NCI-H128 (cell line): Measurements from ENCODE around the gene SH3RF2.
"Not testable (repeated sequence)": the region's sequence is repeated elsewhere in the genome, so short reads cannot be mapped to it uniquely, and the experiment has no call there.

Source experiments
- DNase-seq: peaks from one replicate; lab custom pipeline; 2025; ENCODE audit not compliant: unreplicated experiment; lab: John Stamatoyannopoulos, UW

The SH3RF2 gene

GRCh38 chr5:145978171-145978570, 41.8 kb downstream of the SH3RF2 start:
- no peak for DNase-seq

GRCh38 chr5:145978708-145979107, 42.3 kb downstream of the SH3RF2 start:
- no peak for DNase-seq

DNA sequence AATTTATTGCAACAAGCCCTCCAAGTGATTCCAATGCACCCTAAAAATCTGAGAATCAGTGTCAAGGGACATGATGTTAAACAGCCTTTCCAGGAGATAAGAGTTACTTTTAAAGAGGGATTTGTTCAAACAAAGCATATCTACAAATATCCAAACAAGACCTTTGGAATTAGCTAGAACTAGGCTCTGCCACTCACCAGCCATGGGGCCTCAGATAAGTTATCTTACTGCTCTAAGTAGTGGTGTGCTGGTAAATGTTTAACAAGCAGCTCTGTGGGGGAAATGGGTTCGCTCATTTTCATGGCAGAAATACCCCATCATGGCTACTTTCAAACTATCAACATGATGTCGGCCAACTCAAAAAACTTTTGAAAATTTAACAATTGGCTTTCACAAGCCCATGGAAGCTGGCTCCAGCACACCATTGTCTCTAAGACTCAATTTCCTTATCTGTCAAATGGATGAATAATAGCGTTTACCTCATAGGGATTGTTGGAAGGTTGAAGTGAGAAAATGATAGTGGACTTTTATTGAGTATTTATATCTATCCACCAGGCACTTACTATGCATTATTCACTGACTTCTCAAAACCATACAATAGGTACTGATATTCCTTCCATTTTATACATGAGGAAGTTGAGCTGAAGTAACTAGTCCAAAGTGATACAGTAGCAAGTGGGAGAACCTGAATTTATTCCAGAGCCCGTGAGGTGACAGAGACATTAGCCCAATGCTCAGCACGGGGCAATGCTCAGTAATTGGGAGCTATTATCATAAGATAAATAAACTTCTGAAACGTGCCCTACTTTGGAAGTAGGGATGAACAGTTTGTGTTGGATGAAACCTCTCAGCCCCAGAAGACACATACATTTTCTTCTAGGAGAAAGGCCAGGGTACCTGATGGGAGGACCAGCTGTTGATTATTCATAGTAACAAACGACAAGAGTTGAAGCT, 43.2 kb downstream of the SH3RF2 start:
- DNase-seq: no peak

DNA sequence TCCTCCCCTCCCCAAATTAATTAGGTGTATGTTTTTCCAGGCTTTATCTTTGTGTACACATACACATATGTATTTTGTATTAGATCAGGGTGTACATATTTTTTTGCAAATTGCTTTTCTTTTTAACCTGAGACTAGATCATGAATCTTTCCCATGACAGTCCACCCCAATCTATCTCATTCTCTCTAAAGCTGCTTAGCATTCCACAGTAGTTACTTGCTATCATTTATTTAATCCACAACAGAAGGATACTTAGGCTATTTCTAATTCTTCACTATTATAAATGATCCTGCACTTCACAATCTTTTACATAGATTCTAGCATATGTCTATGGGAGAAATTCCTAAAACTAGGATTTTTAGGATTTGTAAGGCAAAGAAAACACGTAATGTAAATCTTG, 43.9 kb downstream of the SH3RF2 start:
- no peak for DNase-seq

DNA sequence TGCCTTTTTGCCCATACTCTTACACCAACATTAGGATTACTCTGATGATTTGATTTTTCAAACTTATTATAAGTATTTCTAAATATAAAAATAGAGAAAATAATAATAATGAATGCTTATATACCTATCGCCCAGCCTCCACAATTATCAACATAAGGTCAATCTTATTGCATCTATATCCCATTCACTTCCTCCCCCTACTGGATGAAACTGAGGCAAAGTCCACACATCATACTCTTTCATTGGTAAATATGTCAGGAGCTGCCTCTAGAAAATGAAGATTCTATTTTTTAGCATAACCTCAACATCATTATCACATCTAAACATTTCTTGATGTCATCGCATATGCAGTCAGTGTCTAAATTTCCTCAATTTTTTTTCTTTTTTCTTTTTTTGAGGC, 44.3 kb downstream of the SH3RF2 start:
- no peak for DNase-seq

- no peak for DNase-seq
These were observed 45.5 kb downstream of the SH3RF2 start for GRCh38 chr5:145981589-145982571.

DNA sequence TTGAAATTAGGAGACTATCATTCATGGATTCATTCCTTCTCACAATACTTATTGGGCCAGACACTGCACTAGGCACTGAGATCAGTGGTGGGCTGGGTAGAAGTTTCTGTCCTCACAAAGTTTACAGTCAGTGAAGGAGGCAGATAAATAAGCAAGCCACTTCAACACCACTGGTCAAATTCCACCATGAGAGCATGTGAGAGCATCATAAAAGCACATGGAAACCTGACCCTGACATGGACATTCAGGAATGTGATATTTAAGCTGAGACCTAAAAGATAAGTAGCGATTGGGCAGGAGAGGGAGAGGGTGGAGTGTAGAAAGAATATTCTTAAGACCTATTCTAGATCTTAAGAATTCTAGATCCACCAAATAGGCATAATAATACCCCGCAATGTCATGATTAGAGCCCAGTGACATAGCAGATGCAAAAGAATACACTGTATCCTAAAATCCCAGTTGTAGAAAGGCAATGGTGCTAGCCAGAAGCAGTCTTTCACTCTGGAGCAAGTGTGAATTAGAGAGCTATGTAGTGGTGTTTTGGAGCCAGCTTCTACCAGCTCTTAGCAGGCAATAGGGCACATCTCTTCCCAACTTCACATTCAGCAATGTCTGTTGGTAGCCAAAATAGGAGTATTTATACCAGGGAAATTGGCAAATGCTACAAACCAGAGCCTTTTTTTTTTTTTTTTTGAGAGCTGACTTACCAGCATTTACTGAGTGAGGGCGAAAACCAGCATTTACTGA, 46.4 kb downstream of the SH3RF2 start:
- DNase-seq: no peak

DNA sequence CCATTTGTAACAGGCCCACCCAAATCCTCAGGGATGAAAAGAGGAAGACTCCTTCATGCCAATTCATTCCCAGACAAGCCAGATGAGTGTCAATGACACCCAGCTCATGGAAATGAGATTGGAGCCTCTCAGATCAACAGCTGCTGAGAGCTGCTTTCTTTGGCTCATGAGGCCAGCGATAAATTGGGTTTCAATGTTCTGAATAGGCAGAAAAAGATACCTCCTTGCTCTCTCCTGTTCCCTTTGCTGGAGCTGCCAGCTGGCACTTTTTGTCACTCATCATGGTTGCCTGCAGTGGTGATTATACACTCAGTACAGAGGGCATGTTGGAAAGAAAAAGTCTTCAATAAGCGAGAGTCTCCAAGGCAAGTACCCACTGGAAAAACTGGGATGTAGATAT, 47.1 kb downstream of the SH3RF2 start:
- DNase-seq: no peak

- DNase-seq: no peak
These were observed 47.7 kb downstream of the SH3RF2 start for GRCh38 chr5:145984072-145984471.

GRCh38 chr5:145987856-145988255, 51.5 kb downstream of the SH3RF2 start:
- no peak for DNase-seq

DNA sequence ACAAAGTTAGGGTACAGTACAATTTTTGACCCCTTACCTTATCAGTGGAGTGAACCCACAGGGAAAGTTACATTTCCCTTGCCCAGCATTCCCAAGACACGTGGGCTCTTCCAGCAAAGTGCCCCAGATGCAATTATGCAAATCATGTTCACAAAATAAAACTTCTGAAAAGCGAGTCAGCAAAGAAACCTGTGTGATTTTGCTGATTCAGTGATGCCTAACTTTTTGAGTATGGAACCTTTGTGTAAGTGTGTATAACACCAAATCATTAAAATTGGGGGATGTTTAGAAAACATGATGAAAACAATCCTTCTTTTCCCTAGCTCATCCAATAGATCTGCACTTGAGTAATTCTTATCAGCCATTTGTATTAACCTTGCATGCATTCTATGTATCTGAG, 52.6 kb downstream of the SH3RF2 start:
- no peak for DNase-seq

GRCh38 chr5:145989428-145989827, 53.0 kb downstream of the SH3RF2 start:
- no peak for DNase-seq

GRCh38 chr5:145990170-145990569, 53.8 kb downstream of the SH3RF2 start:
- DNase-seq: no peak

- no peak for DNase-seq
These were observed 54.7 kb downstream of the SH3RF2 start for GRCh38 chr5:145991044-145991575.

DNA sequence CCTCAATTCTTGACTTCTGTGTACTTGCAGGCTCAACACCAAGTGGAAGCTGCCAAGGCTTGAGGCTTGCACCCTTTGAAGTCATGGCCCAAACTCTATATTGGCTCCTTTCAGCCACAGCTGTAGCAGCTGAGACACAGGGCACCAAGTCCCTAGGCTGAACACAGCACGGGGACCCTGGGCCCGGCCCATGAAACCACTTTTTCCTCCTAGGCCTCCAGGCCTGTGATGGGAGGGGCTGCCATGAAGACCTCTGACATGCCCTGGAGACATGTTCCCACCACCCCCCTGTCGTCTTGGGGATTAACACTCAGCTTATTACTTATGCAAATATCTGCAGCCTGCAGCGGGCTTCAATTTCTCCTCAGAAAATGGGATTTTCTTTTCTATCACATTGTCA, 57.2 kb downstream of the SH3RF2 start:
- not testable (repeated sequence) for DNase-seq

GRCh38 chr5:145996135-145996534, 59.8 kb downstream of the SH3RF2 start:
- DNase-seq: no peak

DNA sequence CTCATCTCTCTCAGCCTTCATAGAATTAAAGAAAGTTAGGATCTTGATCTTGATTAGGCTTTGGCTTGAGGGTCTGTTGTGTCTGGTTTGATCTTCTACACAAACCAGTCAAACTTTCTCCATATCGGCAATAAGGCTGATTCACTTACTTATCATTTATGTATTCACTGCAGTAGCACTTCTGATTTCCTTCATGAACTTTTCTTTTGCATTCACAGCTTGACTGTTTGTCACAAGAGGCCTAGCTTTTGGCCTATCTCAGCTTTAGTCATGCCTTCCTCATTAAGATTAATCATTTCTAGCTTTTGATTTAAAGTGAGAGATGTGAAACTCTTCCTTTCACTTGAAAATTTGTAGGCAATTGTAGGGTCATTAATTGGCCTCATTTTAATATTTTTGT, 62.8 kb downstream of the SH3RF2 start:
- DNase-seq: no peak

GRCh38 chr5:146000072-146000471, 63.7 kb downstream of the SH3RF2 start:
- no peak for DNase-seq

DNA sequence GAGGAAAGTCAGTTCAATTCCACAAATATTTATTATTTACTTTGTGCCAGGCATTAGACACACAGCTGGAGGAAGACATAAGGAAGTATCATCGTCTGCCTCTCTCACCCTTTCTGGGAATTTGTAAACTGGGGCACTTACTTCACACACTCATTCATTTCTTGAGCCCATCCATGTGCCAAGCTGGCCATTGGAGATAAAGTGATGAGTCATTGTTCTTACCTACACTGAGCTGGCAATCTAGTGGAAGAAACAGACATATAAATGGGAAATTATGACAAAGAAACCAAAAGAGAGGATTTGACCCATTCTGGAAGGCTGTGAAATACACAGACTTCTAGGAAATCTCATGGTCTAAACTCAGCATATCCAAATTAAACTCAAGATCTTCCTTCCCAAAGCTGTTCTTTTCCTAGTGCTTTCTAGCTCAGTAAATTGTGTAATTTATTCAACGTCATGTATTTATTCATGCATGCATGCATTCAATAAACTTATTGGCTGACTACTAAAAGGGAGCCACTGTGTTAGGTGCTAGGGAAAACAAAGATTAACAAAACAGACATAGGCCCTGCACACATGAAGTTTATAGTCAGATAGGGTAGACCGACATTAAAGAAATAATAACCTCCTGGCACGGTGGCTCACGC, 65.3 kb downstream of the SH3RF2 start:
- no peak for DNase-seq

- no peak for DNase-seq
These were observed 66.1 kb downstream of the SH3RF2 start for GRCh38 chr5:146002491-146002890.
